GM21526 (cell line): ENCODE measurements around the gene RCAN2.

ENCODE experiments used
- ATAC-seq: cut with Tn5 transposase; IDR thresholded peaks from one replicate; pipeline ENCODE4 v1.9.1; 2021; ENCODE audit warnings: moderate library complexity; ENCODE audit not compliant: unreplicated experiment, low FRiP score

RCAN2 gene

DNA sequence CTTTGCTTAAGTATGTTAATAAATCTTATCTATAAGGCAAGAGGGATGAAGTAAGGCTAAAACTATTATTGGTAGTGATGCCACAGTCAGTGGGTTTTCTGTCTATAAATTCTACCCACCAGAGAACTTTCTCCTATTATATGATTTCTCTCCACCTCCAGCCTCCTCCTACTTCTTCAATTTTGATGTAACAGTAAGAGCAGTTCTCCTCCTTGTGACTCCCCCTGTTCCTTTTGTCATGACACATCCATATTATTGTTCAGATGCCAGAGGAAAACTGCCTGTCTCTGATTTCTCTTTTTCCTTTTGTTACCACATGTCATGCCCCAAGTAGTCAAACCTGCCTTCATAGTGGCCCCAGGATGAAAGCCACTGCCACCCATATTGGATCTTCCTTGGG, 9.1 kb upstream of the RCAN2 start:
- no peak for ATAC-seq

- no peak for ATAC-seq
Measured at GRCh38 chr6:46491628-46492547, 639 bp upstream of the RCAN2 start.

- ATAC-seq: no peak
Measured at GRCh38 chr6:46490425-46491200, 636 bp downstream of the RCAN2 start.

DNA sequence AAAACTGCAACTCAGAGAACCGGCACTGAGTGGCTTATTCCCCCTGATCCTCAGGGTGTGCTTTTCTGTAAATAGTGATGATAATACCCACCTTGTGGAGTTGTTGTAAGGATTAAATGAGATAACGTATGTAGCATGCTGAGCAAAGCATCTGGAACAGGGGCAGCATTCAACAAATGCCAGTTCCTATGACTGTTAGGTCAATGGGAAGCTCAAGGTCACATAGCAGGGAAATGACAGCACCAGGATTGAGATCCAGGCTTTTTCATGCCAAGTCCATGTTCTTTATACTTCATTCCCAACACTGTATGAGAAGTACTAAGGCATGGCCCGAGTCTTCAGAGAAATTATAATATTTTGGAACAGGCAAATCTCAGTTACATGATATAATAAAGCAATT, 5.1 kb downstream of the RCAN2 start:
- no peak for ATAC-seq

GRCh38 chr6:46484081-46484820, 7.0 kb downstream of the RCAN2 start:
- ATAC-seq: no peak

DNA sequence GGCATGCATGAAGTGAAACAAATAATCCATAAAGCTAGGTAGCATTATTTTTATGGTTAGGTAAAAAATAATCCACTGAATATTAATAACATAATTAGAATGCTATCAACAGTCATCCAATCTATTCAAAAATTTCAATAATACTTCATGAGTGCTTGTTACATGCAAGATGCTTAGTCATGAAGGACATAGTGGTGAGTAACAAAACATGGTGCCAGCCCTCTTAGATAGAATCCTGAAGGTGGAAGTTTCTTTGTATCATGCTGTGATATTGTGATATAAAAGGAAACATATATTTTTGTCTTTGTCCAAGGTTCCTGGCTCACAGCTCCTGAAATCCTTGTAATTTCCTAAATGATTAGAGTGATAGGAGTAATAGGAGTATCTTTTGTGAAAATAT, 14.9 kb downstream of the RCAN2 start:
- ATAC-seq: no peak

DNA sequence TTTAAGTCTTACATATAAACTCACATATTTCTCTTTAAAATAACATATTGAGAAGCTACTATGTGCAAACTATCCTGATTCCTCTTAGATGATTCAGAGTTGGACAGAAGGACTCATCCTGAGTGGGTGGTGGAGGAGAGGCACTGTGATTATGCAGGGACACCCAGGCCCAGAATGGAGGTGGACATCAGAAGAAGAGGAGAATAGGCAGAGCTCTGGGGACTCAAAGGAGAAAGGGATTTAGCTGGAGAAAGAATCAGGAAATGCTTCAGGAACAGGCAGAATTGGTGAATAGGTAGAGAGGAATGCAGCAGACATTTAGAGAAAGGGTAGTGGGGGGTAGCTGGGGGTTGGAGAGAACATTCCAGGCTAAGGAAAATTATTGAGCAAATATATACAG, 17.4 kb downstream of the RCAN2 start:
- no peak for ATAC-seq

- no peak for ATAC-seq
Measured at GRCh38 chr6:46472243-46472642, 19.0 kb downstream of the RCAN2 start.

DNA sequence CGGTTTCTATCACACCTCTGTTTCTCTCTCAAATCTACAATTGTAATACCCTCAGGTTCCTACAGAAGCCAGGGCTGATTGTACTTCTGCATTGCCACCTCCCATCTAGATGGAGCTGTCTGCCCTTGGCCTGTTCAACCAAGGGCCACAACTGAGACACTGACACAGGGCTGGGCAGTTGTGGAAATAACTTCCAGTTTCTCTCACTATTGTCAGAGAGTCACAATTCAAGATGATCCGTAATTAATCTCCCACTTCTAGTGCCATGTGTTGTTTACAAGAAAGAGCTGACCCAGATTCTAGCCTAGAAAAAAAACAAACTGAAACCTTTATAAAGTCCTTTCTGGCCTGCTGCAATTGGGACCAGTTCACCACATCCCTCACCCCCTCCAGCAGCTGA, 22.2 kb downstream of the RCAN2 start:
- no peak for ATAC-seq

GRCh38 chr6:46468403-46469010, 22.7 kb downstream of the RCAN2 start:
- no peak for ATAC-seq

- ATAC-seq: no peak
Measured at GRCh38 chr6:46466570-46466969, 24.7 kb downstream of the RCAN2 start.

DNA sequence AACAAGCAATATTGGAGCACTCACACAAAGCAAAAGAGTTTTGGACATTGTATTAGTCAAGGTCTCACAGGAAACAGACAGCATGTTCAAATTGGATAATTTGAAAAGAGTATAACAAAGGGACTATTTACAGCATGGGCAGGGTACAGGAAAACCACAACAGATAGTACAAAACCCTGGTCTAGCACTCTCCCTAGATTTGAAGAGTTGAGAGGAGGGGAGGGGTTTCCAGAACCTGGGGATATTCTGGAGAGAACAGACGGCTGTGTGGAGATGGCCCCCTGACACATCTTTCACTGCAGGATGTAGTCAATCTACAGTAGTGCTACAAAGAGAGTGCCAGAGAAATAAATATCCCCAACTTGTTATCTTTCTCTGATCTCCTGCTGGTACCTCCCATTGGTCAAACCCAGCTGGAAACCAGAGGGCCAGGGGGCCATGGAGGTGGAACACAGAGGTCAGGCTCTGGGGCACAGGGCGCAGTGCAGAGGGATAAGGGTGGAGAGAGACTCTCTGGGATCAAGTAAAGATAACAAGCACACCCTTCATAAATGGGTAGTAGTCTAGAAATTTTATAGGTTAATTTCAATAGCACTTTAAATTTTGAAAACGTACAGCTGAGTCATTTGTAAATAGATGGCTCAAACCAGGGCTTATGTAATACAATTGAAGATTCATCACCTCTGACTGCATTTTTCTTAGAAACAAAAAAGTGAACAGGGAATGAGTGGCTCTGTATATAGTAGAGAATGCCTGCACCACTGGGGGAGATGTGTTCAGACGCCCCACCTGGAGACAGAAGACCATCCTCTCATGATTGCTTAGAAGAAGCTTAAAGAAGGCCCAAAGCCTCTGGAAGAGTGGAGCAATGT, 25.7 kb downstream of the RCAN2 start:
- ATAC-seq: no peak

GRCh38 chr6:46456297-46456696, 35.0 kb downstream of the RCAN2 start:
- ATAC-seq: no peak

GRCh38 chr6:46454691-46455090, 36.6 kb downstream of the RCAN2 start:
- no peak for ATAC-seq

DNA sequence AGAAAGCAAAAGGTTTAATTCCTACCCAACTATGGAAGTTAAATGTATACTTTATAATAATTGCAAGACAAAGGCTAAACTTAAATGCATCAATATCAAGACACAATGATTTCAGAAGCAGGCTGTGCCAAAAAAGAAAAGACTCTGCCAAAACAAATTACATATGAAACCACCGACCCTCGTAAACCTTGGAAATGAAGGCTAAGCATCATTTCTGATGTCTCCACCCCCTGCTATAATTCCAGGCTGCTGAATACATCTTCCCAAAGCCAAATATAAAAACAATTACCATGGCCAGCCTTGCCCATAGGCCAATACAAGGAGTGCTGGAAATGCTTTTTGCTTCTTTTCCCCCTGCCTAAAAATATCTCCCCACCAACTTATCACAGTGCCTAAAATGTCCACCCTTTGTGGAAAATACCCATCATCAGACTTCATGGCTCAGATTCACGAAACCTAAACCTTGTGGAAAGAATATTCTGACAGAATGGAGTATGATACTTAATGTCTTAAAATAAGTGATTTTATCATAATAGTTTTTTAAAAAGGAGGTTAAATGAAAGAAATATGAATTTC, 37.4 kb downstream of the RCAN2 start:
- no peak for ATAC-seq

GRCh38 chr6:46453216-46453615, 38.0 kb downstream of the RCAN2 start:
- no peak for ATAC-seq

DNA sequence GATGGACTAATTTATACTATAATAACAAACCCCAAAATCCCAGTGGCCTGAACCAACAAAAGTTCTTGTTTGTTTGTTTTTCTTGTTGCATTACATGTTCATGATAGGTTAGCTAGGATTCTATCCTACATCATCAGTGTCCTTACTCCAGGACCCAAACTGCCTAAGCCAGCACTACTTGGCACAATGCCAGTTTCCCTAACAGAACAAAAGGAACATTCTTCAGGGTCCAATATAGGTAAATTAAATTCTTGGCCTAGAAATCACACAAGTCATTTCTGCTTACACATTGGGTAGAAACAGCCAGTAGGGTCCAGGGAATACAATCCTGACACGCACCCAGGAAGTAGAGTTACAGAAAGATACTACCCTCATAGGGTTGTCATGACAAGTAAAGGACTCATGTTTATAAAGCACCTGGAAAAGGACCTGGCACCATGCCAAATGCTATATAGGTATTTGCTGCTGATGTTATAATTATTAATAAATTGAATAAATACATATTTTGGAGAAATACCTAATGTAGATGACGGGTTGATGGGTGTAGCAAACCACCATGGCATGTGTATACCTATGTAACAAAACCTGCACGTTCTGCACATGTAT, 38.8 kb downstream of the RCAN2 start:
- ATAC-seq: no peak

GRCh38 chr6:46451343-46451742, 39.9 kb downstream of the RCAN2 start:
- ATAC-seq: no peak
